Esophagus (tissue), 2 donors: Measurements from ENCODE around the gene PITX3. TPM values are rescaled to one million over a fixed set of nuclear protein-coding genes. Genes with fewer than 3 reads are reported as not detected.
A peak's percentile ranks its signal among the peaks of the same experiment; 100 is the strongest.

Experiments used
- H3K27ac ChIP-seq, 2 donors: one replicate each; pipeline ENCODE4 v1.5.1; 2013; ENCODE audit warnings: low read depth in 2 of 2, mild to moderate bottlenecking in 2 of 2, inconsistent platforms in 1 of 2, low read length in 1 of 2, moderate library complexity in 1 of 2
- H3K27me3 ChIP-seq, 2 donors: one replicate each; pipeline ENCODE4 v1.6.1; 2013; ENCODE audit warnings: low read length in 2 of 2, control low read depth in 1 of 2, mild to moderate bottlenecking in 1 of 2; ENCODE audit not compliant: insufficient read depth in 2 of 2, control insufficient read depth in 1 of 2
- H3K36me3 ChIP-seq, 2 donors: one replicate each; pipeline ENCODE4 v1.6.1; 2013; ENCODE audit warnings: low read length in 1 of 2; ENCODE audit not compliant: control insufficient read depth in 2 of 2, insufficient read depth in 2 of 2
- H3K4me1 ChIP-seq, 2 donors: one replicate each; pipeline ENCODE4 v1.6.1; 2013; ENCODE audit warnings: low read length in 1 of 2; ENCODE audit not compliant: control insufficient read depth in 2 of 2, insufficient read depth in 2 of 2
- H3K4me3 ChIP-seq, 2 donors: one replicate each; pipeline ENCODE4 v1.5.1; 2013; ENCODE audit warnings: low read length in 2 of 2, mild to moderate bottlenecking in 2 of 2, low read depth in 1 of 2, moderate library complexity in 1 of 2
- H3K9me3 ChIP-seq, 2 donors: one replicate each; pipeline ENCODE4 v1.6.1; 2013; ENCODE audit warnings: mild to moderate bottlenecking in 2 of 2, low read depth in 1 of 2, low read length in 1 of 2, moderate library complexity in 1 of 2; ENCODE audit not compliant: control insufficient read depth in 2 of 2, insufficient read depth in 1 of 2
- WGBS, 2 donors: extraction: QIAGEN DNeasy Blood & Tissue Kit; methylation state at CpG; one replicate each; pipeline ENCODE4 v1.1.7; 2013; 5-methylcytosine and 5-hydroxymethylcytosine counted together
- polyA plus RNA-seq, 2 donors: library from polyadenylated mRNA; stranded (reverse); fragments of 200-250 nt; gene quantifications; one replicate each; pipeline ENCODE4 v1.2.3, GENCODE V29; 2013
- donor health status: healthy with polysubstance abuse.
- donor health status: Bipolar disorder and iron deficiency.

PITX3 gene
- polyA plus RNA-seq, 2 donors, result not detected

- no peaks in the 10 kb centered on the region for H3K9me3 ChIP-seq
- WGBS, 2 donors, result 81 to 87% methylated on average over 1 of the region's 1 CpG
- peaks cover 5 to 10% of the 10 kb centered on the region in 2 donors for H3K27me3 ChIP-seq
- no peaks in the 10 kb centered on the region for H3K36me3 ChIP-seq
- no peak overlapping the region for H3K4me3 ChIP-seq
- no peak overlapping the region for H3K27ac ChIP-seq
- H3K4me1 ChIP-seq, result peaks cover 14% of the 10 kb centered on the region in 2 donors
Observed at GRCh38 chr10:102233997-102234396, 7.3 kb downstream of the PITX3 start.

DNA sequence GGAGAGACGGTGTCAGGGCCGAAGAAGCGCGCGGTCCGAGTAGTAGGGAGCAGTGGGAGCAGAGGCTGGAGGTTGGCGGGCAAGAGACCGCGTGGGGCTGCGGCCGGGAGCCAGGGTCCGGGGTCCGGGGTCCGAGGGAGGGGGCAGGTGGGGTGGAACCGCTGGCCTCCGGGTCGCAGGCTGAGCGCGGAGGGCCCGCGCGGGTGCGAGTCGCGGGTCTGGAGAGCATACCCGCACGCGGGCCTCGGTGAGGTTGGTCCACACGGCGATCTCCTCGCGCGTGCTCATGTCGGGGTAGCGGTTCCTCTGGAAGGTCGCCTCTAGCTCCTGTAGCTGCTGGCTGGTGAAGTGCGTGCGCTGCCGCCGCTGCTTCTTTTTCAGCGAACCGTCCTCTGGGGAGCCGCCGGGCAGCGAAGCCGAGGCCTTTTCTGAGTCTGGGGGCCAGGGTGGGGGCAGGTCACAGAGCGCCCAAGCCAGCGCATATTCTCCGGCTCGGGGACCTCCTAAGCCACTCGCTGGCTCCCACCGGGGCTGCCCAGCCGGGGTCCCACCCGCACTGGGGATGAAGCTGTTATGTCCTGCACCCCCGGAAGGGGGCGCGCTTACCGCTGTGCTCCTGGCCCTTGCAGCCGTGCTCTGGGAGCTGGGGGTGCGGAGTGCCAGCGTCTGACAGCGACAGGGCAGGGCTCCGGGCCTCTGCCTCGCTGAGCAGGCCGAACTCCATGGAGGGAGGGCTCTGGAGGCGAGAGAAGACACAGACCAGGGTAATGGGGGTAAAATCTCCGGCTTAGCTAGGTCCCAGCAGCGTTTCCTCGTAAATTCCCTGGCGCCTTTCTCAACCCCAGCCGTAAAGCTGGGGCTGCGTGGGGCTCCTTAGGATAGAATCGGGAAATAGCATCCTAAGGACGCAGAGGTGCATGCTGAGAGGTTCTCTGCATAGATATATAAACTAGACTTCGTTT lies 9.7 kb downstream of the PITX3 start:
- Histone ChIP-seq H3K4me1 (peaks cover 14% of the 10 kb centered on the region in 2 donors), H3K36me3 (no peaks in the 10 kb centered on the region), H3K4me3 (peak overlapping the region; percentile 51 to 53), H3K27me3 (peaks cover 5 to 10% of the 10 kb centered on the region in 2 donors), H3K27ac (no peak overlapping the region), H3K9me3 (no peaks in the 10 kb centered on the region)
- 12 to 14% methylated on average over 76 of the region's 76 CpGs for WGBS, 2 donors

DNA sequence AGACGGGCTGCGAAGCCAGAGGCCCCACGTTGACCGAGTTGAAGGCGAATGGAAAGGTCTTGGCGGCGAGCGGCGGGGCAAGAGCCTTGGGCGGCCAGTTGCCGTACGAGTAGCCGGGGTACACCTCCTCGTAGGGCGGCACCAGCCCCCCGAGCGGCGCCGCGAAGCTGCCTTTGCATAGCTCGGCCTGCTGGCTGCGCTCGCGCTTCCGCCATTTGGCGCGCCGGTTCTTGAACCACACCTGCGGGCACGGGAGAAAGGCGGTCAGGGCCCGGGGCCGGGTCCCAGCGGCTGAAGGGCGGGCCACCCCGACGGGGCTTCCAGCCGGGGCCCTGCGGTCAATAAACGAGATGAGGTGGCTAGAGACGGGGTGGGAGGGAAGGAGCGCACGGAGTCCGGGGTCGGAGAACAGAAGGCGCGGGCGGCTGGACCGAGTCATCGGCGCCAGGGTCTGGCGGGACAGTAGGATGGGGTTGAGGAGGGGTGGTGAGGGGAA lies 10.4 kb downstream of the PITX3 start:
- H3K4me3 ChIP-seq, result peak overlapping the region; percentile 51 to 53
- no peak overlapping the region for H3K27ac ChIP-seq
- peaks cover 5 to 10% of the 10 kb centered on the region in 2 donors for H3K27me3 ChIP-seq
- no peaks in the 10 kb centered on the region for H3K36me3 ChIP-seq
- H3K9me3 ChIP-seq, result no peaks in the 10 kb centered on the region
- peaks cover 14% of the 10 kb centered on the region in 2 donors for H3K4me1 ChIP-seq
- 1 to 2% methylated on average over 44 to 52 of the region's 52 CpGs for WGBS, 2 donors

DNA sequence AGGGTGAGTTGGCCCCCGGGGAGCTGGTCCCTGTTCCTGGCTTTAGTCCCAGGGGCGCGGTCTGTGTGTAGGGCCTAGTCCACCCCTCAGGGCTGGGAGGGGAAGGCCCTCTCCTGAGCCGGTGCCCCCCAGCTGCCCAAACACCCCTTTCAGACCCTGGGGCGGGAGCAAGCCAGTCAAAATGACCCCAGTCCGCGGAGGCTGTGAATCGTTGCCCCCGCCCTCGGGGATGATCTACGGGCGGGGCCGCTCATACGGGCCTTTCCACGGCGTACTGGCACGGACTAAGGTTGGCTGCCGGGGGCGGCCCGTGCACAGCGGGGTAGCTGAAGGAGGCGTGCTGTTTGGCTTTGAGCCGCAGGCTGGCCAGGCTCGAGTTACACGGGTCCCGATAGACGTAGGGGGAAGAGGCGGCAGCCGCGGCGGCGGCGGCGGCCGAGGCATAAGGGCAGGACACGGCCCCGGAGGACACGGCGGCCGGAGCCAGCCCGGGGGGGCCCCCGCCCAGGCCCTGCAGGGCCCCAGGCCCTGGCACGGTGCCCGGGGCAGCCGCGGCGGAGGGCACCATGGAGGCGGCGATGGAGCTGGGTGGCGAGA lies 10.9 kb downstream of the PITX3 start:
- H3K36me3 ChIP-seq, result no peaks in the 10 kb centered on the region
- peaks cover 5 to 10% of the 10 kb centered on the region in 2 donors for H3K27me3 ChIP-seq
- H3K4me1 ChIP-seq, result peaks cover 14% of the 10 kb centered on the region in 2 donors
- no peaks in the 10 kb centered on the region for H3K9me3 ChIP-seq
- peak overlapping the region; percentile 51 to 53 for H3K4me3 ChIP-seq
- 1% methylated on average over 43 to 50 of the region's 50 CpGs for WGBS, 2 donors
- no peak overlapping the region for H3K27ac ChIP-seq

GRCh38 chr10:102229810-102230263 lies 11.5 kb downstream of the PITX3 start:
- Histone ChIP-seq H3K4me3 (peak overlapping the region; percentile 16 to 53), H3K4me1 (peaks cover 14% of the 10 kb centered on the region in 2 donors), H3K27me3 (peaks cover 5 to 10% of the 10 kb centered on the region in 2 donors), H3K9me3 (no peaks in the 10 kb centered on the region), H3K27ac (no peak overlapping the region), H3K36me3 (no peaks in the 10 kb centered on the region)
- 1 to 2% methylated on average over 22 to 24 of the region's 24 CpGs for WGBS, 2 donors

DNA sequence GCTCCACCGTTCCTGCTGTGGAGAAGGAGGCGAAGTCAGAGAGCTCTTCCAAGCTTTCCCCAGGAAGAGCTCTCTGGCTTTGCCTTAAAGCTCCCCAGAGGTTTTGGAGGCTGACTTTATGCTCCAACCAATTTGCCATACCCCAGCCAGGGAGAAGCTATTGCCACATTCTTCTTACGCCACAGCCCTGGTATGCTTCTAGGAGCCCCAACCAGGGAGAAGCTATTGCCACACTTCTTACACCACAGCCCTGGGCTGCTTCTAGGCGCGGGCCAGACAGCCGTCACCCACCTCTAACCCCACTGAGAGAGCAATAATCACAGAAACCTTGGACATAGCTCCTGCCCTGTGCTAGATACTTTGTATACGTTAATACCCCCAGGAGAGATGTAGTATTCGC lies 14.3 kb downstream of the PITX3 start:
- Histone ChIP-seq H3K4me3 (no peak overlapping the region), H3K36me3 (no peaks in the 10 kb centered on the region), H3K9me3 (no peaks in the 10 kb centered on the region), H3K4me1 (peaks cover 14% of the 10 kb centered on the region in 2 donors), H3K27me3 (peaks cover 0 to 10% of the 10 kb centered on the region in 2 donors), H3K27ac (no peak overlapping the region)
- 74 to 76% methylated on average over 8 of the region's 8 CpGs for WGBS, 2 donors

DNA sequence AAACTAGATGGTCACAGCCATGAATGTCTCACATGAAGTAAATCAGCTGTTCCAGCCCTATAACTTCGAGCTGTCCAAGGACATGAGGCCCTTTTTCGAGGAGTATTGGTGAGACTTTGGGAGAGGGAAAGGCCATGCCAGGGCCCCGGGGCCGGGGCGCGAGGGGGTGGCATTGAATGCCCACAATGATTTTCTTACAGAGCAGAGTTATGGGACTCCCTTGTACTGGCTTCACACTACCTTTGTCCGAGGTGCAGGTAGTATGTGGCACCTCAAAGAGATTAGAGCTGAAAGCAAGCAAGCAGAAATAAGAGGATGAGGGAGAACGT lies 14.8 kb downstream of the PITX3 start:
- H3K27ac ChIP-seq, result no peak overlapping the region
- H3K4me3 ChIP-seq, result peak overlapping the region in 1 of 2 donors; percentile 24
- no peaks in the 10 kb centered on the region for H3K9me3 ChIP-seq
- peaks cover 0 to 10% of the 10 kb centered on the region in 2 donors for H3K27me3 ChIP-seq
- WGBS, 2 donors, result 64 to 70% methylated on average over 8 of the region's 8 CpGs
- no peaks in the 10 kb centered on the region for H3K36me3 ChIP-seq
- peaks cover 10 to 12% of the 10 kb centered on the region in 2 donors for H3K4me1 ChIP-seq

DNA sequence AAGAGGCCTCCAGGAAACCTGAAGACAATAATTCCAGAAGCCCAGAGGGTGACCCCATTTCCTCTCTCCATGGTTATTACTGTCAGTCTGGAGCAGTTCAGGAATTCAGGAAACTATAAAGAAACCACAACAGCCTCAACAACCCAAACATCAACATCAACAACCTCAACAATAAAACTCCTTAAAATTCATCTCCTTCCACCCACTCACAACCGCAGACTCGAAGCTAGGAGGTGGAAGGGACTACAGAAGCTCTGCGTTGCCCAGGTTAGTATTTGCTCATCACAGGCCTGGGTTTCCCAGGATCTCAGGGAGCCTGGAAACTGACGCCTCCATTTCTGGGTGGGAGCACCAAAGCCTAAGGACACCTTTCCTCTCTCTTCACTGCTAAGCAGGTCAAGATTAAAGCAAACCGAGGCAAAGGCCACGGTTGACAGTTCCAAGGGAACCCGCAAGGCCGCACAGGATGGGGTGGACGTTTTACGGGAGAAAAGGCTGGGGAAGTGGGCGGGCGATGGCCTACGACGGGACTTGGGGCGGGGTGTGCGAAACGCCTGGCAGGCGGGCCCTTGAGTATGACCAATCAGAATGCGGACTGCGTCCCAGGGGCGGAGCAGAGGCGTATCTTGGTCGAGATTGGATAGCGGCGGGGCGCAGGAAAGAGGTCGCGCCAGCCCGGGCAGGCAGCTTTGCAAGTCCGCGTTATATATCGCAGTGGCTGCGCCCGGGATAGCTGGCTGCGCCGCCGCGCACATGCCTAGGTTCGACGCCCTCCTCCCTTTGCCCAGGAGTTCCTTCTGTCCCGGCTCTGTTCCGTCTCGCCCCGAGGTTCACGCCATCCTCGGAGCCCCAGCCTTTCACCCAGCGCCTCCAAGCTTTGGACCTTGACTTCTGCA lies 15.4 kb downstream of the PITX3 start, which contains the start of gene ELOVL3:
Gene ELOVL3 (plus strand): TSS at position 654 of the 896 bp plus-strand sequence. CDS start 250 bp downstream, outside the sequence.
- peaks cover 0 to 5% of the 10 kb centered on the region in 2 donors for H3K27me3 ChIP-seq
- H3K4me1 ChIP-seq, result peaks cover 4 to 8% of the 10 kb centered on the region in 2 donors
- H3K4me3 ChIP-seq, result peak within 1 kb of the TSS; percentile 12 to 24
- H3K9me3 ChIP-seq, result no peaks in the 10 kb centered on the region
- 8 to 9% methylated on average over 44 to 47 of the region's 47 CpGs for WGBS, 2 donors
- peak within 1 kb of the TSS in 1 of 2 donors; percentile 59 for H3K27ac ChIP-seq
- H3K36me3 ChIP-seq, result no peaks in the 10 kb centered on the region

- no peaks in the 10 kb centered on the region for H3K9me3 ChIP-seq
- 81 to 86% methylated on average over 5 of the region's 5 CpGs for WGBS, 2 donors
- H3K4me3 ChIP-seq, result no peak overlapping the region
- no peaks in the 10 kb centered on the region for H3K36me3 ChIP-seq
- no peaks in the 10 kb centered on the region for H3K4me1 ChIP-seq
- no peaks in the 10 kb centered on the region for H3K27me3 ChIP-seq
- no peak overlapping the region for H3K27ac ChIP-seq
Observed at GRCh38 chr10:102222797-102223196, 18.5 kb downstream of the PITX3 start.
